HG02759 (cell line): ENCODE data around the gene TRABD2A.
A peak's percentile ranks its signal among the peaks of the same experiment; 100 is the strongest.

Source experiments
- ATAC-seq: cut with Tn5 transposase; IDR thresholded peaks from one replicate; pipeline ENCODE4 v1.9.1; 2021; ENCODE audit warnings: mild to moderate bottlenecking, moderate library complexity; ENCODE audit not compliant: unreplicated experiment

TRABD2A gene

DNA sequence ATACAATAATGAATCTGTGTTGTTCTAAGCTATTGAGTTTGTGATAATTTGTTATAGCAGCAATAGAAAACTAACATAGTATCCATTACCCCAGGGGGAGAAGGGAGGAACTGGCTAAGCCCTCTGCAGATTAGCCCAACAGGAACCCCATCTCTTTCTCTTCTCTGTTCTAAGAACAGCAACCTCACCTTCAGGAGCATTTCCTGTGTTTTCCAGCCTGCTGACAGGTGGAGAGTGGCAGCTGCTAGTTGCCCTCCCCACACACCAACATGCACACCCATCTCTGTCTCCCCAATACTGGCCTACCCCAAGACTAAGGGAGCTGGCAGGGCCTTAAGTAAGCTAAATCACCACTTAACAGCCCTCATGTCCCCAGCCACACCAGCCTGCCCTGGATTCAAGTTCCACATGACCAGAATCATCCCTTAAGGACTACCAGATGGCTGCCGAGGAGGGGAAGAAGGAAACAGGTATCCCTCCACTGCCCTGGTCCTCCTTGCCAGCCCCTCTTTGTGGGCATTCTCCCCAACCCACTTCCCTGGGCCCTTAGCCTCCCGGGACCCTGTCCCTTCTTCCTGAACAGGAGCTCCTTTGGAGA, 52.8 kb downstream of the TRABD2A start:
- ATAC-seq, result no peak

DNA sequence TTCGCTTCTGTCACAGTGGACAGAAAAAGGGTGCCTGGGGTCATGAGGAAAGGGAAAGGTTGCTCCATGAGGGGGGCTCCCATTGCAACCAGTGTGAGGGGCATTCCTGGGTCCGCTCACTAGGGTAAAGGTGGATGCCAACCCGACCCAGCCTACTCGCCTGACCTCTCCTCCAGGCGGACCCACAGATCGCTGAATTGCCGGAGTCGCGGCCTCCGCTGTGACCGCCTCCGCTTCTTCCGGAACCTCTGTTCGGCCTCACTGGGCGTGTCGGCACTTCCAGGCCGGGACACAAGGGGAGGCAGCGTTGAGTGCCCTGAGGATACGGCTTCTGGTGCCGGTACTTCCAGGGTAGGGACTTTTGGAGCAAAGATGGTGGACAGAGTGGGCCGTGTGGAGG, 57.1 kb downstream of the TRABD2A start:
- ATAC-seq, result no peak

DNA sequence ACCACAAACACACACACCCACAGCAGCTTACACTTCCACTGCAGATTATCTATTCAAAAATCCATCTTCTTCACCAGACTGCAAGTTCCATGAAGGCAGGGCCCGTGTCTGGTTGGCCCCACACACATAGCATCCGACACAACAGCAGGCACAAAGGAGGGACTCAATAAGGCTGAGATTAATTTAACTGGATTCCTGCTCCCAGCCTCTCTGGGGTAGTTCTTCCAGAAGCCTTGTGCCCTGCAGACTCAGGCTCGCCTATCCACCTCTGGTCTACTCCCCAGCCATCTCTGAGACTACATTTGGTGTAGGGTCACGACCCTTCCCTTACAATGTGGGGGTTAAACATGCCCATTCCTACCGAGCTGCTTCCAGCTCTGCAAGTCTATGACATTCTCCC, 57.7 kb downstream of the TRABD2A start:
- ATAC-seq, result no peak

DNA sequence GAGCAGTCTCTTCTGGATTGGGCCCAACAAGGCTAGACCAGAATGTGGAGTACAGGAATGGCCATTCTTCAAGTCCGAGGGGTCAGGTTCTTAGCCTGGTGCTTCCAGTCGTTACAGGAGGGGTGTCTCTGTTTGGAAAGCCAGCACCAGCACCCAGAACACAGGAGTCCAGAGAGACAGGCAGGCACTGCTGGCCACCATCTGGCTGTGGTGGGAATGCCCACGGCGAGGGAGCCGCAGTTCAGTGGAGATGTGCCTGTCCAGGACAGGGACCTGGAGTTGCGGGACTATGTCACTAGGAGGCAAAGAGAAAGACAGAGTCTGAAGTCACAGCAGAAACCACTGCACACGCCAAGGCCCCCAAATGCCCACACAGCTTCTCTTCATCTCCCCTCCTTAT, 59.1 kb downstream of the TRABD2A start:
- ATAC-seq, result no peak

DNA sequence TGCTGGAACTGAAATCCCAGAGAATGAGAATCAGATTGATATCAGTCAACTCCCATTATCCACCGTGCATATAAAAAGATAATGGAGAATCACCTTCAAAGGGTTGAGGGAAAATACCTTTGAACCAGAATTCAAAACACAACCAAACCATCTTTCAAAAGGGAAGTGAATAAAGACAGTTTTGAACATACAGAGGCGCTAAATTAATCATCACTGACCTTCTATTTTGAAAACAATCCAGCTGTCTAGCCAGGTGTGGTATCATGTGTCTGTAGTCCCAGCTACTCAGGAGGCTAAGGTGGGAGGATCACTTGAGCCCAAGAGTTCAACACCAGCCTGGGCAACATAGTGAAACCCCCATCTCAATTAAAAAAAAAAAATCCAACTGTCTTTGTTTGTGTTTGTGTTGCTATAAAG, 63.6 kb downstream of the TRABD2A start:
- peak; percentile 93 for ATAC-seq

DNA sequence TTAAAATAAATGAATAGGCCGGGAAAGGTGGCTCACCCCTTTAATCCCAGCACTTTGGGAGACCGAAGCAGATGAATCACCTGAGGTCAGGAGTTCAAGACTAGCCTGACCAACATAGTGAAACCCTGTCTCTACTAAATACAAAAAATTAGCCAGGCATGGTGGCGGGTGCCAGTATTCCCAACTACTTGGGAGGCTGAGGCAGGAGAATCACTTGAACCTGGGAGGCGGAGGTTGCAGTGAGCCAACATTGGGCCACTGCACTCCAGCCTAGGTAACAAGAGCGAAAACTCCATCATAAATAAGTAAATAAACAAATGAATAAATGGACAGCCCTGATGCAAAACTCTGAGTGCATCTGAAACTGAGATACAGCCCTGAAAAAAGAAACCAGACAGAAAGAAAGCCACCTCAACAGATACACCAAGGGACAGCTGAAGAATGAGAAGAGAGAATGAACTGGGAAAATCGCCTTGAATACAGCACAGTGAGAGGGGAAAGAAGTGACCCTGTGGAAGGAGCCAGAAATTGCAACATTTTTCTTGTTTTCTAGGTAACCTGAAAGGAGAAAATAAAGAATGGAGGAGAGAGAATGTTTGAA, 64.4 kb downstream of the TRABD2A start:
- ATAC-seq, result peak; percentile 62

DNA sequence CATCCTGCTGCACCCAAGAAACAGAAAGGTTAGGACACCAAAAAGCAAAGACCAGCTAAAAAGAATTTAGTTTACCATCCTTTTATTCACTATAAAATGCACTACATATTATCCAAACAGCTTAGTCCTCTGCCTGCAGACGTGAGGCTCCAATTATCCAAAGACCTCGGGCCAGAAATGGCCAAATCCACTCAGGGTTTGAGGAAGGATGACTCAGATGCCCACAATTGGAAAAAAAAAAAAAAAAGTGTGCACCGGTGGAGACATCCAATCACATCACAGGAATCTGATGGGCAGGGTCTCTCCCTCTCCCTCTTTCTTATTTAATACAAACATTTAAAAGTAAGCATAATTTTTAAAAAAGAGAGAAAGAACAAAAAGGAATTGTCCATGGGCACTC, 65.7 kb downstream of the TRABD2A start:
- no peak for ATAC-seq

DNA sequence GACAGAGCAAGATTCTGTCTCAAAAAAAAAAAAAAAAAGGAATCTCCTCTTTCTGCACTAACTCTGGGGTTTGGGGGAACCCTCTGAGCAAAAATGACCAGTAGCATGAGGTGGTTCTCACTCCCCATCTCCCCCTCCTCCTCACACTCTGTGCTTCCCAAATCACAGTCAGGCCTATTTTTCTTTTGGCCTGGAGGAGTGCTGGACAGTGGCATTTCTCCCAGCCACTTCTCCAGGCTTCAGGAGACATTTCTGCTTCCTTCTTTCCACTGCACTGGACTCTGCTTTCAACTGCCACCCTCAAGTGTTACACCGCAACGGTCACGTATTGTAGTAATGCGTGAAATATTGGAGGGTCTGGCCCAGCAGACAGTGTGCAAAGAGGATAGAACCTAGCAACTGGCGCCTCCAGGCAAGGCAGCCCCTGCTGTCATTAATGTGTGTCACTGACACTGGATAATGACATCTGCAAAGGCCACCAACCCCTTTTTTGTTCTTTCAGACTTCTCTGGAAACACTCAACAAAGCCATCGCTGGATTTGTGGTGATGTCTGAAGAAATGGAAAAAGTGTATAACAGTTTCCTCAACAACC, 68.9 kb downstream of the TRABD2A start:
- ATAC-seq, result no peak

DNA sequence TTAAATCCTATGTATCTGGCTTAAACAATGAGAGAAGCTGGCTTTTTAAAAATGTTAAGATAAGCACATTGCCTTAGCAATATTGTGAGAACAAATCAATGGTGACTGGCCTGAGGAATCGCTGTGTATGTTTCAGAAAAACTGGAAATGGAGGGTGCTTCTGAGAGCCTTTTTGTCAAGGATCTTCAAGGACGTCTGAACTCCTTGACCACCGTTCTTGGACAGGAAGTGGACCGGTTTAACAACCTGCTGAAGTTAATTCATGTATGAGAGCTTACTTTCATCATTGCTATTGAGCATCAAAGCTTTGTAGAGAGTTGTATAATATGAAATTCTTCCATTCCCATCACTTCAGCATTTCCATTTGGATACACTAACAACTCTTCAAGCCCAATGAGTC, 72.6 kb downstream of the TRABD2A start:
- no peak for ATAC-seq

DNA sequence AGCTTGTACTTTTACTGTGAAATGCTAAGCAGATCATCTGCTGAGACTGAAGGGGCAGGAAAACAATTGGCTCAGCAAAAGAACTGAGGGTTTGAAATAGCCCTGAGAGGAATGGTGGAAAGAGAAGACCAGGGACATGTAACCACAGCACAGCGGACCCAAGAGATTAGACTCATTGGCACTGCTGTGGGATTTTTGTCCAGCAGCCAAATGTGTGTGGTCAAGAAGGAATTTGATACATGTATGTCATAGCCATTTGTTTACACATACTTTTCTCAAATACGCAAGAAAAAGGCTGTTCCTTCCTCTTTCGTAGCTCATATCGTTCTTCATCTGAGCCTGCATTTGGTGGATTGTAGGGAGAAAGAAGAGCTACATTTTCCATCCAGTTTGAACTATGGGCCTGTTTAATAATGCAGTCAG, 73.8 kb downstream of the TRABD2A start:
- no peak for ATAC-seq

DNA sequence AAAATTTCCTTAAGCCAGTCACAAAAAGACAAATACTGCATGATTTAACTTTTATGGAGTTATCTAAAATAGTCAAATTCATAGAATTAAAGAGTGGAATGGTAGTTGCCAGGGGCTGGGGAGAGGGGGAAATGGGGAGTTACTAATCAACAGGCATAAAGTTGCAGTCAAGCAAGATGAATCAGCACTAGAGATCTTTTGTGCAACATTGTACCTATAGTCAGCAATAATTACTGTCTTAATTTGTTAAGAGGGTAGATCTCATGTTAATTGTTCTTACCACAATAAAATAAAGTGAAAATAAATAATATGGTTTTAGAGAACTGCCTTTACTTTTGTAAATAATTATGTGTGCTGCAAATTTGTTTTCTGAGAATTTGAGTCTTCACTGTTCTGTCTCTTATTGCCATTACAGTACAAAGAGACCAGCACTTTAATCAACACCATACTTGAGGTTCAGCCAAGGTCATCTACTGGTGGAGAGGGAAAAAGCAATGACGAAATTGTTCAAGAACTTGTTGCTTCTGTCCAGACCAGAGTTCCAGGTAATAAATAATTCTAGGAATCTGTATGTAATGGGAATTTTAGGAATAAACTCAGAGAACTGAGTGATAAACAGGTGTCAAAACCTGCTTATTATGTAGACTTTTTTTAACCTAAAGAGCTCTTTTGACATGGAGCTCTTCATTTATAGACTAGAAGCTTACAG, 75.5 kb downstream of the TRABD2A start:
- no peak for ATAC-seq

DNA sequence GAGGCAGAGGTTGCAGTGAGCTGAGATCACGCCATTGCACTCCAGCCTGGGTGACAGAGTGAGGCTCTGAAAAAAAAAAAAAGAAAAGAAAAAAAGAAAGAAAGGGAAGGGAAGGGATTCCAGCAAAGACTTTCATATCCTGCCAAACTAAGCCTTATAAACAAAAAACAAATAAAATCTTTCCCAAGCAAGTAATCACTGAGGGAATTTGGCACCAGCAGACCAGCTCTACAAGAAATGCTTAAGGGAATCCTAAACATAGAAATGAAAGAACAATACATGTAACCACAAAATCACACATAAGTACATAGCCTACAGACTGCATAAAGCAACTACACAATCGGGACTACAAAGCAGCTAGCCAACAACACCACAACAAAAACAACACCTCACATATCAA, 79.1 kb downstream of the TRABD2A start:
- ATAC-seq, result no peak

DNA sequence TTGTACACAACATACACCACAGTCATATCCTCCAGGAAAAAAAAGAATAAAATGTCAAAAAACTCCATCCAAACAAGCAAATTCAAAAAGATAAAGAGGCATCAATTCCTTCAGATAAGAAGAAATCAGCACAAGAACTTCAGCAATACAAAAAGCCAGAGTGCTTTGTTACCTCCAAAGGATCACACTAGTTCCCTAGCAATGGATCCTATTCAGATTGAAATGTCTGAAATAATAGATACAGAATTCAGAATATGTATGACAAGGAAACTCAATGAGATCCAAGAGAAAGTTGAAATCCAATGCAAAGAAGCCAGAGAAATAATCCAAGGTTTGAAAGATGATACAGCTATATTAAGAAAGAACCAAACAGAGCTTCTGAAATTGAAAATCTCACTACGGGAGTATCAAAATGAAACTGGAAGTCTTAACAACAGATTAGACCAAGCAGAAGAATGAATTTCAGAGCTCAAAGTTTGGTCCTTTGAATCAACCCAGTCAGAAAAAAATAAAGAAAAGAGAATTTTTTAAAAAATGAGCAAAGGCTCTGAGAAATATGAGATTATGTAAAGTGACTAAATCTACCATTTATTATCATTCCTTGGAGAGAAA, 80.6 kb downstream of the TRABD2A start:
- ATAC-seq, result peak; percentile 77

DNA sequence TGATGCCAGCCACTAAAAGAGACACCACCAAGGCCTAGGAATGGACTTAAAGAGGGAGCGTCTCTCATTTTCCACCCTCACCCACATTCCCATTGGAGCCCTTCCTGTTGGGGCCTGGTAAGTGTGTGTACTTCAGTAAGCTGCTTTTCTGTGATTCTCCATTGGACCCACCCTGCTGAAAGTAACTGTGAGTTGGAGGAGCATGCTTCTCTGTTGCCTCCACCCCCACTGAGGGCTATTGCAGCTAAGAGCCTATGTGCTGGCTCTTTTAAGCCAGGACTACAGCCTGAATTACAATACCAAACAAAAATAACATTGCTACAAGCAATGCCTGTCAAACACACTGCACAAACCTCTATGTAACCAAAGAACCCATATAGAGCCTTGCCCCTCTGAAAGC, 81.1 kb downstream of the TRABD2A start:
- ATAC-seq, result no peak

DNA sequence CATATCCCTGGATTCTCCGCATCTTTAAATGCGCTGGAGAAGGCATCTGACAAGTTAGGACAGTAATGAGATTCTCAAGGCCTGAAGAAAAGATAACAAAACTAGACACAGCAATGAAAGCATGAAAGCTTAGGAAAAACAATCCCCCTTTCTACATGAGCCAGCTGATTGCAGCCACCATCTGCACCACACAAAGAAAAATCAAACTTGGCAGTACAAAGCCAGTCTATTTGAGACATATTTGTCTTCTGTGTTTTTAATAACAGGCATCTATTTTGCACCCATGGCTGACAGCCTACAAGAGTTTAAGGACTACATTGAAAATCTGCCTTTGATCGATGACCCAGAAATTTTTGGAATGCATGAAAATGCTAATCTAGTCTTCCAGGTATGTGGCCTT, 83.6 kb downstream of the TRABD2A start:
- no peak for ATAC-seq

DNA sequence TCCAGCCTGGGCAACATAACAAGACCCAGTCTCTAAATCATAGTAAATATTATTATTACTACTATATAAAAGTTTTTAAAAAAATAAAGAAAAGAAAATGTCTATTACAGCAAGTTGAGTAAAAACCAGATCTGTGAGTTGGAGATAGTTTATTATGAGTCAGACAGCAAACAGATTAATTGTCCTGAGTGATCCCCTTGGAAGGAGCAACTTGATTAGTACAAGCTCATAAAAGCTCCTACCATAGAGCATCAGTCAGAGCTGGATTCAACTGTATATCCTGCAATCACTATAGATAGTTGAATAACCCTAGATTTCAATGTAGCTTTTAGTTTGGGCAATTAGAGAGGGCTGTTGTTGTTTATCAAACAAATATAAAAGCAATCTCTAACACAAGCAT, 84.1 kb downstream of the TRABD2A start:
- ATAC-seq, result no peak

DNA sequence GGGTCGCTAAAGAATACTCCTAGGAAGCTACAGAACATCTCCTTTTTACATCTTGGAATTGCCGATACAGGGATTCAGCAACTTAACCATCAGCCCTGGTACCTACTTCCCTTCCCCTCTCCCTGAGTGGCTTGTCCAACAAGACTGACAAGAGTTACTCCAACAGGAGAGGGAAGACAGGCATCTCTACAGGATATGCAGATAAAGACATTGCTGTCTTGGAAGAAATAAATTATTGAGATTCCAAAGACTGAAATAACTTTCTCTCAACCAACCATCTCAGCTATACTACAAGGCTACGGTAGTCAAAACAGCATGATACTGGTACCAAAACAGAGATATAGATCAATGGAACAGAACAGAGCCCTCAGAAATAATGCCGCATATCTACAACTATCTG, 87.2 kb downstream of the TRABD2A start:
- no peak for ATAC-seq

DNA sequence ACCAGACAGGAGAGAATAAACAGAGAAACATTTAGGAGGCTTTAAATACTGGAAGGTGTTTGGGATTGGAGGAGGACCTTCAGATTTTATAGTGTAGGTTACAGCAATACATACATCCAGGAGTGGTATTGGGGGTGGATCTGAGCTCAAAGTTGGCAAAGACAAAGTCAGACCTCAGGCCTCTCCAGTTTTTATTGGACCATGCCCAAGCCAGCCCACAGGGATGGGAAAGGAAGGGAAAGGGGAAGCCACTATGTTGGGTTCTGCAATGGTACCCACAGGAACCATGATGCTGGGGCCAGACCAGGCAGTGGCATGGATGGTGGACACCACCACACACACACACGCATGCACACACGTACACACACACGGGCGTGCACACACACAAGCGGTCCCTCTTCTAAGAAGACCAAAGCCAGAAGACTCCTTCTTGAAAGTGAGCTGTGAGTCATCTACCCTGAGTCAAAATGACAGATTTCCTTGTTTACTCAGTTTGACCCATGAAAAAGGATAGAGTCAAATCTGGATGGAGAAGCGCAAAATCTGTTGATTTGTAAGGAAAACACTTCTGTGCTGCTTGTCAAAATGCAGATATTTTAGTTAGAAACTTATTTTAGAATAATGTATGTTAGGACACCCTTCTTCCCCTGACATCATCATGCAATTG, 87.9 kb downstream of the TRABD2A start:
- no peak for ATAC-seq

DNA sequence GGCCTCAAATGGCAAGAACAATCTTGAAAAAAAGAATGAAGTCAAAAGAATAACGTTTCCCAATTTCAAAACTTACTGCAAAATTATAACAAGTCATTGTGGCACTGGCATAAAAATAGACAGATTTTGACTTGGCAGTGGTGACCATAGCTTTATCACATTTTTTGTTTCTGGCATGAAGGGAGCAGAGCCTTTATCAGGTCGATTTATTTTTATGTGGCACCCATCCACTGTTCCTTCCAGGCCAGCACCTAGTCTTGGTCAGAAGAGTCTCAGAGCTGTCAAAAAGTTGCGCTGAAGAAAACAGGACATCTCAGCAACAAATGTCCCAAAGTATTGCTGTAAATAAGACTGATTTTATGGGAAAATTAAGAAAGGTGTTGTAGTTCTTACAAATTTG, 92.4 kb downstream of the TRABD2A start:
- no peak for ATAC-seq

DNA sequence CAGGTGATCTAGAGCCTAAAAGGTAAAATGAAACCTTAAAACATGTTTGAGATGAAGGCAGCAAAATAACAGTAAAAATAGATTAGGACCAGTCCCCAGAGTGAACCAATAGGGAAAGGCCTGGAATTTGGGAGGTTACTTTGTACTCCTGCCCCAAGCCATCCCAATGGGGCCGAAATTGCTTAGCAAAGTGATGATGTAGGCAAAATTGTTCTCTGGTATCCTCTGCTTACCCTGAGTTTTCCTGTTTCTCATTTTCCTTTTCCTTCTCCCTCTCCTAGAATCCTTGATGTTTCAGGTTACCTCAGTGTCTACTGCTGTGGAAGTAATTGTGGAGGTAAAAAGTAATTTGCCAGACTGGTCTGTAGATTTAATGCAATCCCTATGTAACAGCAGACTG, 92.9 kb downstream of the TRABD2A start:
- no peak for ATAC-seq

DNA sequence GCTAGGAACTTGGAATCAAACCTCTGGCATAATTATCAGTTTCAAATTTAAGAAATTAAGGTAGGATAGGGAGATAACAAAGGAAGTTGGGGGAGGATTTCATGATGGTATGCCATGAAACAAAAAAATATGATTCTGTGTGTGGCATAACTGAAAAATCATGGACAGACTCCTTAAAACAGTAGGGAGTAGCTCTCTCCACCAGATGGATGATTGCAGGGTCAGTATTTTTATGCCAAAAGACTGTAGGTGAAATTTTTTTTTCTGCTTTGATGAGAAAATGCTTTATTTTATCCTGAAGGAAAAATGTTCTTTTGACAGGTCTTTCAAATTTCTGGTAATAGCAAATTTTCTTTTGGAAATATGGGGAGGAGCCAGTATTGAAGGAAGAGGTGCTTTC, 94.3 kb downstream of the TRABD2A start:
- no peak for ATAC-seq
